Activated T-helper 2 cell treated with anti-CD3 and anti-CD28 coated beads, Interferon-gamma antibody, Interleukin-2, Interleukin-4, amounts not matched to agents 10 μg/mL and 5 μg/mL and 100 μg/mL, durations not matched to agents 14 hours and 24 hours and 36 hours (primary cell): ENCODE data around the gene AGAP5. TPM values are rescaled to one million over a fixed set of nuclear protein-coding genes. Genes with fewer than 3 reads are reported as not detected.
"Not testable (repeated sequence)": the region's sequence is repeated elsewhere in the genome, so short reads cannot be mapped to it uniquely, and the experiment has no call there.

Experiments
- DNase-seq: peaks from one replicate; pipeline ENCODE4 v3.0.0; 2021; ENCODE audit warnings: low spot score
- H3K27ac Mint-ChIP-seq: one replicate; pipeline ENCODE4 v1.8.0; 2021; ENCODE audit warnings: mixed read lengths
- H3K27me3 Mint-ChIP-seq: one replicate; pipeline ENCODE4 v1.8.0; 2021; ENCODE audit warnings: low read depth, mixed read lengths
- H3K36me3 Mint-ChIP-seq: one replicate; pipeline ENCODE4 v1.8.0; 2021; ENCODE audit warnings: low read depth, mixed read lengths
- H3K4me1 Mint-ChIP-seq: one replicate; pipeline ENCODE4 v1.8.0; 2021; ENCODE audit warnings: low read depth, mixed read lengths
- H3K4me3 Mint-ChIP-seq: one replicate; pipeline ENCODE4 v1.8.0; 2021; ENCODE audit warnings: low read depth, mild to moderate bottlenecking, moderate library complexity, mixed read lengths
- H3K9me3 Mint-ChIP-seq: one replicate; pipeline ENCODE4 v1.8.0; 2021; ENCODE audit warnings: mixed read lengths
- intact Hi-C: fragments of 100-400 bp; cut with micrococcal nuclease; formaldehyde crosslinking; loops from one replicate; pipeline ENCODE4 v1.15.1; 2023
- total RNA-seq: library from RNA; stranded (reverse); gene quantifications from 2 replicates; pipeline ENCODE4 v1.2.3, GENCODE V29; 2022

Gene AGAP5
- total RNA-seq, 1 donor from 2014 or later: 18.8 TPM

DNA sequence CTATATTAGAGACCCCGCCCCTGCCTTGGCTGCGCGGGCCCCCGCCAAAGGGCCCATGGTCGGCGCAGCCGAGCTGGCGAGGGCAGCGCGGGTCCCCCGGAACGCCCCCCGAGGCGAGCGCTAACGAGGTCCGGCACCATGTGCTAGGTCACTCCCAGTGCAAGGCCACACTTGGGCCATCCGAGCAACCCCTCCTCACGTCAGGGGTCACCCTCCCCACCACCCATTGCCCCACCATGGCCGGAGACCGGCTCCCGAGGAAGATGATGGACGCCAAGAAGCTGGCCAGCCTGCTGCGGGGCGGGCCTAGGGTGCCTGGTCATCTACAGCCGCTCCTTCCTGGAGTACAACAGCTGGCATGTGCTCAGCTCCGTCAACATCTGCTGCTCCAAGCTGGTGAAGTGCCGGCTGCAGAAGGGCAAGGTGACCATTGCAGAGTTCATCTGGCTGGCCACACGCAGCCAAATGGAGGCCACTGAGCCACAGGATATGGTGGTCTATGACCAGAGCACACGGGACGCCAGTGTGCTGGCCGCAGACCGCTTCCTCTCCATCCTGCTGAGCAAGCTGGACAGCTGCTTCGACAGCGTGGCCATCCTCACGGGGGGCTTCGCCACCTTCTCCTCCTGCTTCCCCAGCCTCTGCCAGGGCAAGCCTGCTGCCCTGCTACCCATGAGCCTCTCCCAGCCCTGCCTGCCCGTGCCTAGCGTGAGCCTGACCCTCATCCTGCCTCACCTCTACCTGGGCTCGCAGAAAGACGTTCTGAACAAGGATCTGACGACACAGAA is 33.9 kb upstream of the AGAP5 start:
- H3K36me3 Mint-ChIP-seq: peaks cover 16% of the 10 kb centered on the region
- intact Hi-C loops: no loop called here
- no peaks in the 10 kb centered on the region for H3K27me3 Mint-ChIP-seq
- H3K4me1 Mint-ChIP-seq: peaks cover 13% of the 10 kb centered on the region
- no peaks in the 10 kb centered on the region for H3K9me3 Mint-ChIP-seq
- no peak for DNase-seq
- H3K4me3 Mint-ChIP-seq: peak overlapping the region; percentile 62
- H3K27ac Mint-ChIP-seq: no peak overlapping the region

DNA sequence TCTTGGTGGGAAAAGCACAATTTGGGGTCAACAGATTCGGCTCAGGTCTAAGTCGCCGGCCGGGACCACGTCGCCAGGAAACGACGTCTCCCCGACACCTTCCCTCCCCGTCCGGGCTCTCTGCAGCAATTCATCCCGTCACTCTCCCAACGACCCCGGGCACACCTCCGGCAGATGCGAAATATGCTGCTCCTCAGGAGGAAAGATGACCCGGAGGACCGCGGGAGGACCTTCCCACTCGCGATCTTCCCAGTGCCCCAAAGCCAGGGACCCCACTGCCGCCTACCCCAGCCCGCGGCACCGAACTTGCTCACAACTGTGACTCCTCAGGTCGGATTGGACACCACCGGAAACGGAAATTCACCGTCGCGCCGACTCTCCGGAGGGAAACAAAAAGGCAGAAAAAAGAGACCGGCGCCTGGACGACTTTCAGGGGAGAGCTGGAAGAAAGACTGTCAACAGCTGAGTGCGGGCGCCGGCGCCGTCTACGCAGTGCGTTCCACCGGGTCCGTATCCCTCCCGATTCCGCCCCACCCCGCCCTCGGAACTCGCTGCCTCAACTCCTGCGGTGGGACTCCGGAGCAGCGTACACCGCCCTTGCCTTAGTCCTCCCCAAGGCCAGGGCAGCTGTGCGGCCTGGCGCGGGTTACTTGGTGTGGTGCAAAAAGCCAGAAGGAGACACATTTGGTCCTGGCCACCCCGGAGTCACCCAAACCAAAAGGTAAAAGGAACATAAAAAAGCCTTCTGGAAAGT is 32.4 kb upstream of the AGAP5 start:
- no peaks in the 10 kb centered on the region for H3K9me3 Mint-ChIP-seq
- peak overlapping the region; percentile 96 for H3K27ac Mint-ChIP-seq
- peaks cover 14% of the 10 kb centered on the region for H3K4me1 Mint-ChIP-seq
- peak overlapping the region; percentile 92 for H3K4me3 Mint-ChIP-seq
- peaks cover 27% of the 10 kb centered on the region for H3K36me3 Mint-ChIP-seq
- intact Hi-C loops: loop anchor here (1.0 kb wide), 1 partner anchor 14 kb away; the partner anchor contains the start of gene SEC24C
- peak; percentile 93 for DNase-seq
- H3K27me3 Mint-ChIP-seq: no peaks in the 10 kb centered on the region

DNA sequence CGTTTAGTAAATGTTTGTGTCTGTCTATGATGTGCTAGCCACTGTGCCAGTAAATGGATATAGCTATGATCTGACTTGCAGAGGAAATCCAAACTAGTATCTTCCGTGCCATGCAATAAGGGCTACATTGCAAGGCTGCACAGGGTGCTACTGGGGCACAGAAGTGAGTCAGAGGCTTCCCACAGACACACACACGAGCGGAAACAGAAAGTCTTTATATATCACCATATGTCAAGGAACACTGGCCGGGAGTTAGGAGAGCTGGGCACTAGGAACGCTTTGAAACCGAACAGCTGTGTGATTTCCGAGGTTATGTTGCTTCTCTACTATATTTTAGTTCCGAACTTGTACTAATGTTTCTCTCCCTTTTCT is 31.9 kb upstream of the AGAP5 start:
- H3K27ac Mint-ChIP-seq: peak overlapping the region; percentile 96
- H3K27me3 Mint-ChIP-seq, H3K9me3 Mint-ChIP-seq: not testable (repeated sequence)
- H3K36me3 Mint-ChIP-seq: peaks cover 27% of the 10 kb centered on the region
- DNase-seq: peak; percentile 30
- intact Hi-C loops: loop anchor here (1.0 kb wide), 1 partner anchor 15 kb away; the partner anchor contains the start of gene SEC24C
- H3K4me3 Mint-ChIP-seq: peak overlapping the region; percentile 92
- H3K4me1 Mint-ChIP-seq: peaks cover 14% of the 10 kb centered on the region

DNA sequence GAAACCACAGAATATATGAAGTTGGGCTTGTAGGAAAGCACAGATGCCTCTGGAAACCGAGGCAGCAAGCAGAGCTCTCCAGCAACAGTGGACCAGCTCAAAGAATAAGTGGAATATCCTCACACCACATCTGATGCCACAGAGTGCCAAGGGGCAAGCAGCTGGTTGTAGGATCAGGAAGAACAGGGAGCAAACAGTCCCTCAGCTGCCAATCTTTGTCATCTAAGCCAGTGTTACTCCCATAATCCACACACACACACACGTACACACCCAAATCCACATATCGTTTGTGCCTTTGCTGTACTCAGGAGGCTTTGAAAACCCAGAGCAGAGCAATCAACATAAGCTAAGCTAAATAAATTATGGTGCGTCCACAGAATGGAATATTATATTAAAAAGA is 25.6 kb upstream of the AGAP5 start:
- Mint-ChIP-seq H3K27ac (no peak overlapping the region), H3K9me3 (no peaks in the 10 kb centered on the region), H3K4me3 (no peak overlapping the region), H3K4me1 (peaks cover 4% of the 10 kb centered on the region), H3K27me3 (no peaks in the 10 kb centered on the region), H3K36me3 (peaks cover 61% of the 10 kb centered on the region)
- no peak for DNase-seq
- intact Hi-C loops: no loop called here

DNA sequence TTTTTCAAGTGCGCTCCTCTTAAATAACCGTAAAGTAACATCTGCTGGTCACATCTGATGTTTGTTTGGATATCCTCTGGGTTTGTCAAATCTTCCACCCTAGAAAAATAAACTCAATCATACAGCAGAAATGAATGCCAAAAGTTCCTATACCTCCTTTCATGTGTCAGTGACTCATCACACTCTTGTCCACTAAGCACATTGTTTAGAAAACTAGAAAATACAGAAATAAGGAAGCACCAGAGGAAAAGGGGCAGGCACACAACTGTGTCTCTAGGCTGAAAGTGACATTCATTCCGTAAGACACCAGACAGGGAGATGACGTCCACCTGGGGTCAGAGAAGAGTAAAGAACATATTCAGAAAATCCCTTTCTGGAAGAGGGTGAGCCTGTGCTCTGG is 22.7 kb upstream of the AGAP5 start:
- H3K4me1 Mint-ChIP-seq, DNase-seq, H3K9me3 Mint-ChIP-seq, H3K27me3 Mint-ChIP-seq, intact Hi-C loops, H3K27ac Mint-ChIP-seq, H3K4me3 Mint-ChIP-seq: not testable (repeated sequence)
- H3K36me3 Mint-ChIP-seq: peaks cover 68% of the 10 kb centered on the region

DNA sequence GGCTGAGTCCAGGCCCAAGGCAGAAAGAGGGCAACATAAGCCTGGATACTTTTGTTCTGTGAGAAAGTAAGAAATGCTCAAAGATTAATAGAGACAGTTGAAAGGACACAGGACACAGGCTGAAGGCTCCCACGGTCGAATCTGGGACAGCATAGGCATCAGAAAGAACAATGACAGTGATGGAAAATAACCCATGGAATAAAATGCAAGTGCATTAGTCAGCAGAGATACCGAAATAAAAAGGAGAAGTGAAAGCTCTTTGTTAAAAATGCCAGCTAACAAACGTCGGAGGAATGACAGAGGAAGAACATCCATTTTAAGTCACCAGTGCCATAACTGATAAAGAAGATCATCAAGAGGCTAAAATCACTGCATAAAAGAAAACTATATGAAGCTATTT is 19.6 kb upstream of the AGAP5 start:
- DNase-seq: no peak
- H3K27ac Mint-ChIP-seq: no peak overlapping the region
- H3K27me3 Mint-ChIP-seq: no peaks in the 10 kb centered on the region
- peaks cover 4% of the 10 kb centered on the region for H3K4me1 Mint-ChIP-seq
- H3K36me3 Mint-ChIP-seq: peaks cover 63% of the 10 kb centered on the region
- no peak overlapping the region for H3K4me3 Mint-ChIP-seq
- no peaks in the 10 kb centered on the region for H3K9me3 Mint-ChIP-seq
- intact Hi-C loops: no loop called here

DNA sequence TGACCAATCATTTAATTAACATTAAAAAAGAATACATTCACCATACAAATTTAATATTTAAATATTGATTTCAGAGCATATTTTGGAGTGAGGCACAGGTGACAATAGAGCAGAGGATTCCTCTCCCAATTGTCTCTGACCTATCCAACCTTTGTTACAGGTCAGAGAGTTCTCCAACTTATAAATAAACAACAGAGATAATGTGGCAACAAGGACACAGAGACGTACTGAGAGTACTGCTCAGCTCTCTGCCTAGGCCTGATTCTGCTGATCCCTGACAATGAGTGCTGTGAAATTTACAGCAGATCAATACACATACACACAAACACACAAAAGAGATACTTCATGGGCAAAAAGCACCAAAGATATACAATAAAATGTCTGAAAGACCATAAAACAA is 18.3 kb upstream of the AGAP5 start:
- no peaks in the 10 kb centered on the region for H3K9me3 Mint-ChIP-seq
- no peak overlapping the region for H3K27ac Mint-ChIP-seq
- no peak for DNase-seq
- H3K4me3 Mint-ChIP-seq: no peak overlapping the region
- peaks cover 4% of the 10 kb centered on the region for H3K4me1 Mint-ChIP-seq
- H3K27me3 Mint-ChIP-seq: no peaks in the 10 kb centered on the region
- H3K36me3 Mint-ChIP-seq: peaks cover 58% of the 10 kb centered on the region
- intact Hi-C loops: no loop called here

DNA sequence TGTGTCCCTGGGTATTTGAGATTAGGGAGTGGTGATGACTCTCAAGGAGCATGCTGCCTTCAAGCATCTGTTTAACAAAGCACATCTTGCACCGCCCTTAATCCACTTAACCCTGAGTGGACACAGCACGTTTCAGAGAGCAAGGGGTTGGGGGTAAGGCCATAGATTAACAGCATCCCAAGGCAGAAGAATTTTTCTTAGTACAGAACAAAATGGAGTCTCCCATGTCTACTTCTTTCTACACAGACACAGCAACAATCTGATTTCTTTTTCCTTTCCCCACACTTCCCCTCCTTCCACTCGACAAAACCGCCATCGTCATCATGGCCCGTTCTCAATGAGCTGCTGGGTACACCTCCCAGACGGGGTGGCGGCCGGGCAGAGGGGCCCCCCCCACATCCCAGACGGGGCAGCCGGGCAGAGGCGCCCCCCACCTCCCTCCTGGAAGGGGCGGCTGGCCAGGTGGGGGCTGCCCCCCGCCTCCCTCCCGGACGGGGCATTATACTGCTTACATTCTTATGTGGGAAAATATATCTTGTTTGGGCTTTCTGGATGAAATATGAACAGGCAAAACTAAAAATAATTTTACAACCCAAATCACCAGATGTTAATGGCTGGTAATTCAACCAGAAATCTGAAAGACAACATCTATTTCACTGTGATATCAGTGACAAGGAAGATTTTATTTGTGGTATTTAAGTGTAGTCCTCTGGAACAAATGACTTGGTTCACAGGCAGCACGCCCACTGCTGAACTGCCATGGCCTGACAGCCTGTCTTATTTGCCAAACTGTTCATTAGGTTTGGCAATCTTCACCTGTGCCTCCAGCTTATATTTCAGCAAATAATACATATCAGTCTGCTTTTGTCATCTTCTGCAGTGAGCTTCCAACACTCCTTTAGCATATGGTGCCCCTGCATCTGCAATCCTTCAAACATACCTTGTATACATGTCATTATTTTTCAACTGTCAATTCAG is 17.6 kb upstream of the AGAP5 start:
- H3K9me3 Mint-ChIP-seq, DNase-seq, H3K27ac Mint-ChIP-seq, H3K4me1 Mint-ChIP-seq, H3K27me3 Mint-ChIP-seq, intact Hi-C loops, H3K4me3 Mint-ChIP-seq: not testable (repeated sequence)
- H3K36me3 Mint-ChIP-seq: peaks cover 54% of the 10 kb centered on the region

DNA sequence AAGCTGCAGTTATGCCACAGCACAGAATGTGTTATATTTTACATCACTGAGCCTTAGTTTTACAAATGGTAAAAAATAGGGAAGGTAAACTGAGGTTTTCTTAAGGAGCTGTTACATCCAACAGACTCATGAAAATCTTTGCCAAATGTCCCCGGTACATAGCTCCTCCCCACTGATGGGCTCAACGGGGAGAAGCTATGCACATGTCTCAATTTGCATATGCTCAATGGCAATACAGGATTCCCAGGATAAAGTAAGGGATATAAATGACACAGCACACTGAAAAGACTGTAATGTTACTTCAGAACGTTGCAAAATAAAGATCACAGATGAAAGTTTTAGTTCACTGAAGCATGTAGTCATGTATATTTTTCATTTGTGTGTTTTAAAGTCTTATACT is 16.6 kb upstream of the AGAP5 start:
- H3K4me1 Mint-ChIP-seq, H3K27me3 Mint-ChIP-seq, H3K27ac Mint-ChIP-seq, intact Hi-C loops, DNase-seq, H3K9me3 Mint-ChIP-seq, H3K4me3 Mint-ChIP-seq: not testable (repeated sequence)
- H3K36me3 Mint-ChIP-seq: peaks cover 54% of the 10 kb centered on the region

DNA sequence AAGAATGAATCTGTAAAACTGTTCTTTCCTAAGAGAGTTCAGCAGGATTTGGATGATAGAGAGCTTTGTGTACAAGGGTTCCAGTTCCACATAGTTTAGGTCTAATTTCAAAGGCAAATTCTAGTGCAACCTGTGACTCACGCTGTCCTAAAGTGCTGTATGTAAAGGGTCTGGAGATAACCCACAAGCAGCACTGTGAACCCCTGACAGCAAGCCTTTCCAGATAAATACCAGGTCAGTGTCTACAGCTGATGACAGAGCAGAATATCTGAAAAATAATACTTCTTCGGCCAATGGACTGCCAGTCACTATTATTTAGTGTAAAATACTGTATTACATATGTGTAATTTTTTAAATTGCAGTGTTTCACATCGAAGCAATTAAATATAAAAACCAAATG is 16.0 kb upstream of the AGAP5 start:
- H3K27me3 Mint-ChIP-seq, H3K4me3 Mint-ChIP-seq, intact Hi-C loops, H3K27ac Mint-ChIP-seq, H3K9me3 Mint-ChIP-seq, DNase-seq, H3K4me1 Mint-ChIP-seq: not testable (repeated sequence)
- peaks cover 49% of the 10 kb centered on the region for H3K36me3 Mint-ChIP-seq

DNA sequence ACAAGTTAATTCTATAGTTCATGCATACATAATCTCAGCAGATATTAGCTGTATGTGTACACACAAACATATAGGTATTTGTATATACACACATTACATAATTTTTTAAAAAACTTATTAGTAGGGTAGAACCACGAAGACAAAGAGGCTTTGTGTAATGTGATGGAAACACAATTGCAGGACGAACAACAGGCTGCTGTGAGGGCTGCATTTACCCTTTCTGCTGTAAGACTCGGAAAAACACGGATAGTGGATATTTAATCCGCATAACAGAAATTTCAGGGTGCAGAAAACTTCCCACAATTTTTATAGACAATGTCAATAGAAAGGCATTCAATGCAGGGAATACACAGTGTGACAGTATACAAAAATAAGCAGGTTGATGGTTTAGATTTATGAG is 13.8 kb upstream of the AGAP5 start:
- DNase-seq, H3K27ac Mint-ChIP-seq, H3K9me3 Mint-ChIP-seq, H3K4me3 Mint-ChIP-seq, intact Hi-C loops, H3K4me1 Mint-ChIP-seq, H3K27me3 Mint-ChIP-seq: not testable (repeated sequence)
- peaks cover 28% of the 10 kb centered on the region for H3K36me3 Mint-ChIP-seq

DNA sequence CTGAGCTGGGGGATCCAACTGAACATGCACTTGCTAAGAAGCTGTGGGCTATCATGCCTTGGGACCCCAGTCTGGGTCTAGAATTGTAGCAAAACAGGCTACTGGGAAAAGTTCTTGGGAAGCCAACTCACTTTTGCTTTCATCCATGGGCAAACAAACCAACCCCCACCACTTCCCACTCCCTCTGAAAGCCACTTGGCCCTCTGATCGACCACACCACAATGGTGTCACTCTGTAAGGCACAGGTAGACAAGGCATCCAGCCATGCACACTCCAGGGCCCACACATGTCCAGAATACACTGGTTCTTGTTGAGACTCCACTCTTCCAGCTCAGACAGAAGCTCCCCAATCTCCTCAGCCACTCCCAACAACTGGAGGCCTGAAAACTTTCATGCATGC is 10.2 kb upstream of the AGAP5 start:
- H3K4me3 Mint-ChIP-seq, DNase-seq, H3K27me3 Mint-ChIP-seq, H3K9me3 Mint-ChIP-seq, H3K27ac Mint-ChIP-seq, intact Hi-C loops, H3K4me1 Mint-ChIP-seq: not testable (repeated sequence)
- H3K36me3 Mint-ChIP-seq: peaks cover 26% of the 10 kb centered on the region
